ENCODE data around the gene FOXM1. TPM values are rescaled to one million over a fixed set of nuclear protein-coding genes. Genes with fewer than 3 reads are reported as not detected.

Gene FOXM1
- total RNA-seq, 3 donors from 2014 or later = under 0.01 to 2.4 (median 0.44) TPM

GRCh38 chr12:2826721-2827515, 50.1 kb downstream of the FOXM1 start:
- Histone ChIP-seq H3K9me3 (no peaks in the 10 kb centered on the region), H3K27ac (no peak overlapping the region), H3K4me3 (no peak overlapping the region), H3K36me3 (peaks cover 6% of the 10 kb centered on the region), H3K27me3 (no peaks in the 10 kb centered on the region), H3K4me1 (no peaks in the 10 kb centered on the region)
- DNase-seq (ENCODE audit: low spot score in 2 of 2) = no peak
- TF ChIP-seq POLR2A (IDR thresholded peaks at IDR 0.05) = no peak
- no peak for TF ChIP-seq CTCF (IDR thresholded peaks at IDR 0.05)
- TF ChIP-seq POLR2AphosphoS5 (IDR thresholded peaks at IDR 0.05) = no peak
- intact Hi-C loops (cut with DNase I; ENCODE audit: low total_unique reads) = no loop called here

- Histone ChIP-seq H3K4me3 (no peak overlapping the region), H3K27me3 (no peaks in the 10 kb centered on the region), H3K36me3 (peaks cover 6% of the 10 kb centered on the region), H3K4me1 (no peaks in the 10 kb centered on the region), H3K27ac (no peak overlapping the region), H3K9me3 (no peaks in the 10 kb centered on the region)
- TF ChIP-seq POLR2A (IDR thresholded peaks at IDR 0.05) (no peak), POLR2AphosphoS5 (IDR thresholded peaks at IDR 0.05) (no peak), CTCF (IDR thresholded peaks at IDR 0.05) (no peak)
- intact Hi-C loops (cut with DNase I; ENCODE audit: low total_unique reads) = no loop called here
- DNase-seq (ENCODE audit: low spot score in 2 of 2) = no peak
Measured at GRCh38 chr12:2826036-2826435, 50.9 kb downstream of the FOXM1 start.

- no peak for DNase-seq (ENCODE audit: low spot score in 2 of 2)
- Histone ChIP-seq H3K36me3 (peaks cover 6% of the 10 kb centered on the region), H3K9me3 (no peaks in the 10 kb centered on the region), H3K4me1 (no peaks in the 10 kb centered on the region), H3K27me3 (no peaks in the 10 kb centered on the region), H3K4me3 (no peak overlapping the region), H3K27ac (no peak overlapping the region)
- intact Hi-C loops (cut with DNase I; ENCODE audit: low total_unique reads) = no loop called here
- no peak for TF ChIP-seq POLR2AphosphoS5 (IDR thresholded peaks at IDR 0.05)
- no peak for TF ChIP-seq POLR2A (IDR thresholded peaks at IDR 0.05)
- TF ChIP-seq CTCF (IDR thresholded peaks at IDR 0.05) = no peak
Measured at GRCh38 chr12:2825132-2825531, 51.8 kb downstream of the FOXM1 start.

- H3K4me1 ChIP-seq = no peaks in the 10 kb centered on the region
- TF ChIP-seq POLR2AphosphoS5 (IDR thresholded peaks at IDR 0.05) (no peak), CTCF (IDR thresholded peaks at IDR 0.05) (no peak), POLR2A (IDR thresholded peaks at IDR 0.05) (no peak)
- no peak overlapping the region for H3K27ac ChIP-seq
- intact Hi-C loops (cut with DNase I; ENCODE audit: low total_unique reads) = no loop called here
- H3K36me3 ChIP-seq = peaks cover 6% of the 10 kb centered on the region
- no peaks in the 10 kb centered on the region for H3K27me3 ChIP-seq
- DNase-seq (ENCODE audit: low spot score in 2 of 2) = no peak
- H3K9me3 ChIP-seq = no peaks in the 10 kb centered on the region
- H3K4me3 ChIP-seq = no peak overlapping the region
Measured at GRCh38 chr12:2824541-2824940, 52.4 kb downstream of the FOXM1 start.

GRCh38 chr12:2823483-2823882, 53.5 kb downstream of the FOXM1 start:
- TF ChIP-seq CTCF (IDR thresholded peaks at IDR 0.05) = no peak
- no peaks in the 10 kb centered on the region for H3K9me3 ChIP-seq
- peak overlapping the region in 1 of 2 donors; percentile 25 for H3K27ac ChIP-seq
- no peak overlapping the region for H3K4me3 ChIP-seq
- H3K4me1 ChIP-seq = no peaks in the 10 kb centered on the region
- H3K36me3 ChIP-seq = peaks cover 6% of the 10 kb centered on the region
- DNase-seq (ENCODE audit: low spot score in 2 of 2) = no peak
- intact Hi-C loops (cut with DNase I; ENCODE audit: low total_unique reads) = no loop called here
- no peaks in the 10 kb centered on the region for H3K27me3 ChIP-seq
